Measurements from ENCODE around the gene TRIO.

TRIO gene

DNA sequence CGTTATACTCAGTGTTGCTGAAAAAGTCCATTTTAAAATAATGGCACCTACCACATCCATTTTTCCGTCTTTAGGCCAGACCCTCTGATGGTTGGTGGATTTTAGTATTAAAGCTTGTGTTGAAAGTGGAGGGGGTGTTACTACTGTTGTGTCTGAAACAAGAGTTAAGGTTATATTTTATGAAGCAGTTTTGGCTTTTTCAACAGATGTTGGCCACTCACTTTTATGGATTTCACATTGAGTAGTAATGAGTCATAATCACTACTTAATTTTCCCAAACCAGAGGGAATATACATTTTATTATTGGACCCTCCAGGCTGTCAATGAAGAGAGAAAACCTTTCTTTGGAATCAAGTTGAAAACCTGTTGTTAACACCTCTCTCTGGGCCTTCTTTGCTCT, 88.0 kb downstream of the TRIO start:
- DNase-seq = no peak

DNA sequence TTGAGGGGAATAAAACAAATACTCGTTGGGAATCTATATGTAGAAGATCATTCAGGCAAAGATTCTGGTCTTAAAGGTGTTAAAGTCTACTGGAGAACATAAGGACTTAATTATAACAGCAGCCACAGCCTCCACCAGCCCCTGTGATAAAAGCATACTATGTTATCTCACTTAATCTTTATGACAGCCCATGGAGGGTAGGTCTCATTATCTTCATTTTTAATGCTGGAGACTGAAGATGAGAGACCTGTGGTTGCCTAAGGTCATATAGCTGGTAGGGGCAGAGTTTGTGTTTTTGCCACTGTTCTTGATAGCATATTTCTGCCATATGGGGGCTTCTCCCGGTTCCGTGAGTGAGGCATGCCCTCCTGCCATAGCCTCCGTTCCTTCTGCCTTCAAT, 88.7 kb downstream of the TRIO start:
- DNase-seq = no peak

DNA sequence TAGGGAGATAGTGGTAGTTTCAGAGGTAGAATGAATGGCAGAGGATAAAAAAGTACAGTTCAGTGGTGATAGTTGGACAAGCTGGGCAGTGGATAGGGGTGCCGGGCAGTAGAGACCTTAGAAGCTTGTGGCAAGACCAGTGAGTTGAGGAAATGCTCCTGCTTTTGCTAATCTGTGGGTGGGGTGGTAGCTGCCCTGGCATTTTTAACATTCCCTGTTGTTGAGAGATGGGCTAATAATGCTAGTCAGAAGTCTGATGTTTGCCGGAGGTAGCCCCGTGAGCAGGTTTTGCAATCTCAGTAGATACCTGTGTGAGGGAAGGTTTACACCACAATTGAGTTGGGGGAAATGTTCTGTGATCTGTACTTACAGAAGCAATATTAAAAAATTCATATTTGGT, 91.1 kb downstream of the TRIO start:
- DNase-seq = no peak

GRCh38 chr5:14235872-14236271, 92.7 kb downstream of the TRIO start:
- no peak for DNase-seq

- no peak for DNase-seq
These were observed 93.6 kb downstream of the TRIO start for GRCh38 chr5:14236757-14237156.

GRCh38 chr5:14237317-14238086, 94.4 kb downstream of the TRIO start:
- no peak for DNase-seq

- no peak for DNase-seq
These were observed 95.1 kb downstream of the TRIO start for GRCh38 chr5:14238272-14238671.

GRCh38 chr5:14239404-14239803, 96.3 kb downstream of the TRIO start:
- DNase-seq = no peak

GRCh38 chr5:14239951-14240350, 96.8 kb downstream of the TRIO start:
- no peak for DNase-seq

DNA sequence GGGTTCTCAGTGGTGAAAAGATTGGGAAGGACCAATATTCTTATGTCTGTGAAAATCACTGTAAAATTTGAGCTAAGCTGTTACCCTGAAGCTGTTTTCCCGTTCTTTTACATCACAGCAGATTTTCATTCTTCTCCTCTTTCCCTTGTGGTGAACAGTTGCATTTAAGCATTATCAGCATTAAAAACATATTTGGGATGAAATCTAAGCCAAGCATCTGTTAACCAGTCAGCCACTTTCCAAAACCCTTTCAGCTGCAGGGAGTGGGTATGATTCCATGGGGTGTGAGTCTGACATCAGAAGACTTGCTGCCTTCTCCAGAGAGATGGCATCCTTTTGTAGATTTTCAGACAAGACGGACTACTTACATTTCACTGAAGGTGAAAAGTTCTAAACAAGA, 97.2 kb downstream of the TRIO start:
- no peak for DNase-seq

- no peak for DNase-seq
These were observed 98.0 kb downstream of the TRIO start for GRCh38 chr5:14241141-14241540.

- DNase-seq = no peak
These were observed 99.3 kb downstream of the TRIO start for GRCh38 chr5:14242447-14242846.

GRCh38 chr5:14242871-14243383, 99.8 kb downstream of the TRIO start:
- no peak for DNase-seq

DNA sequence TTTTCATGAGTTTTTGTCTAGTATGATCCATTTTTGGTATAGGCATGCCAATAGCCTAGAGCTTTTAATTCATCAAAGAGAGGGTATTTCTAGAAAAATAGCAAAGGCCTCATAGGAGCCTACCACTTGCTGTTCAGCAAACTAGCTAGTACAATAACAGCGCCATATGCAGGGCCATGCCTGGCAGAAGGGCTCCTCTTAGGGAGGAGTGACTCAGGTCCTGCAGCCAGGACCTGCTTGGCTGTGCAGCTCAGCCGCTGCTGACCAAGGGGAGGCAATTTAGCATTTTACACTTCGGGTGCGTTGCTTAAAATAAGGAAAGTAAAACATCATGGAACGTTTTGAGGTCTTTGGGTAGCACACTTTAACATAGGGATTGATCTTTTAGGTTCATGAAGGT, 100.6 kb downstream of the TRIO start:
- DNase-seq = no peak

- no peak for DNase-seq
These were observed 101.6 kb downstream of the TRIO start for GRCh38 chr5:14244721-14245120.

DNA sequence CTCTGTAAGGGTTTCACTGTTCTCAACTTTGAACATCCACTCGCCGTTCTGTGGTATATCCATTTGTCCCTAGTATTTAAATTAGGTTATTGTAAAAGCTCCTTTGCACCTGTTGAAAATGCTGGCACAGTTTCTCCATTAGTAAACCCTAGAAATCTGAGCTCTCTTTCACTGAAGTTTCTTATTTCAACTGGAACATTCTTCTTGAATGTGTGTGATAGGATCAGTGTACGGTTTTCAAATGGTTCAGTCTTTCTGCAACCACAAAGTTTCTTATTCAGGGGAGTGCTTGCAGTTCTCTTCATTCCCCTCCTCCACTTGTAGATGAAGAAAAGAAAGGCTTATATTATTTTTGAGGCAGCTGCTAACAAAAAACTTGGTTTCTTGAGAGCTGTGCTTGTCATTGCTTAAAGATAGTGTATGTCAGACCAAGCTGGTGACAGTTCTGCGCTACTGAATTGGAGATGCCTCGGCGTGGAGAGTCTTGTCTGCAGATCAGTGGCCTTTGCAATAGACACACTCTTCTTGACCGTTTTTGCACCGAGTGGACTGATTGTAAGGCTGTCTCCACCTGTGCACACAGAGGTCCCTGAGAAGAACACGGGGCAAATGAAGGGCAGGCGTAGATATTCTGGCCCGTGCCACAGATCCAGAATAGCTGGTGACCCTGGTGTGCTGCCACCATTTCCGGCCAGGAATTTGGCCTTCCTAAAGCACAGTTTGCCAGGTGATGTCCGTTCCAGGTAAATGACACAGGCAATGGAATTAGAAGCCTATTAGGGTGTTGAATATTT, 102.2 kb downstream of the TRIO start:
- no peak for DNase-seq

DNA sequence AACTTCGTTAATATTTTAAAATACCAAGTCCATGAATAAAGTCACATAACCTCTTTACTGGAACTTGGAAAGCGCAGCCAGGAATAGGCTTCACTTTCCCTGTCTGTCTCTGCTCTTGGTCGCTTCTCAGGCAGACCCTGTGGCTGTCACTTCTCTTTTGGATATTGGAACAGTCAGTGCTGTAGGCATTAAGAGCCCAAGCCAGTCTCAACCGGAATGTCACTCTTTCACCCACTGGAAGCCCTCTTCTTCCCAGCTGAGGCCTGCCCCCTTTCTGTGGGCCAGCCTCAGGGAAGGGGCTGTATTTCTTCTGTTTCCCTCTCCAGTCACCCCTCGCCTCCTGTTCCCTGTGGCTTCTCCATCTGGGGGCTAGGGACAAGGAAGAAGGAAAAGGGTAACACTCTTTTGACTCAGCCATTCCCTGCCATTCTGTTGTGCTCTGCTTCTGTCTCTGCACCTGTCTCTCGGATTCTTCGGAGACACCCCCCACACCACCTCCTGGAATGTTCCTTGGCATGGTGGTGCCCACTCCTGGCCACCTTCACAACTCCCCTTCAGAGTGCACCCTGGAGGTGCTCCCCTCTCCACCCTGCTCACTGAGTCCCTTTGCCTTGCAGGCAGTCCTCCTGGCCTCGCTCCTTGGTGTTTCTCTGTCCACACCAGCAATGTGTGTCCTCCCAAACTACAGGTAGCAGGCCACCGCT, 103.4 kb downstream of the TRIO start:
- DNase-seq = no peak

- DNase-seq = no peak
These were observed 103.9 kb downstream of the TRIO start for GRCh38 chr5:14247054-14247386.

DNA sequence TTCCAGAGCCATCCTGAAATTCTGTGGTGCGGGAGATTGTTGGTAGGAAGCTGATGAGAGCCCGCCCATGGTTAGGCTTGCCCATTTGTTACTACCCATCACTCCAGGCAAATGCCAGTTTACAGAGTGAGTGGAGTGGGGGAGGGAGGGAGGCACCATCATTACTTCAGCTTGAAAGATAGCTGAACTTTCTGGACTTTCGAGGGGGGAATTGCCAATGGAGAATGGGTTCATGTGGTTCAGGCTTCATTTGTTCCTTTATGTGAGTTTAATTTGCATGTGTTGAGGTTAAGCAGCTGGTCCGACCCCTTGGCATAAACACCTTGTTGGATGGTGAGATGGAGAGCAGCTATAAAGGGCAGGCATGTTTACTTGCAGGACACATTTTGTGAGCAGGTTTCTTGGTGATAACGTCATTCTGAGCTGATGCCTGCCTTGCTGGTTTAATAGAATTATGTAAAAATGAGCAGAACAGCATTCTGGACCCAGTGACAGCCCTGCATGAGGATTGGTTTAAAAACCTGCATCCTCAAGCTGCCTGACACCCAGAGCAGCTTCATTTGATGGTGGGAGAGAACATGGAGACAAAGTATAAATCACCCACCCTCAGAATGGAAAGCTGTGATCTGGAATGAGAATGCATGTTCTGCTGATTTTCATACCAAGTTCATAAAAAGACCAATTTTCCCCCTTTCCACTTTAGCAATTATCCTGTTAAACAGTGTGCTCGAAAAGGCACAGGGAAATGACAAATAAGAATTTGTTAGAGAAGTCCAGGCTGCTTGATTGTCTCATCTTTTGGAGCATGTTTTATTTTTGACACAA, 106.3 kb downstream of the TRIO start:
- no peak for DNase-seq

GRCh38 chr5:14250084-14250695, 107.0 kb downstream of the TRIO start:
- DNase-seq = no peak

DNA sequence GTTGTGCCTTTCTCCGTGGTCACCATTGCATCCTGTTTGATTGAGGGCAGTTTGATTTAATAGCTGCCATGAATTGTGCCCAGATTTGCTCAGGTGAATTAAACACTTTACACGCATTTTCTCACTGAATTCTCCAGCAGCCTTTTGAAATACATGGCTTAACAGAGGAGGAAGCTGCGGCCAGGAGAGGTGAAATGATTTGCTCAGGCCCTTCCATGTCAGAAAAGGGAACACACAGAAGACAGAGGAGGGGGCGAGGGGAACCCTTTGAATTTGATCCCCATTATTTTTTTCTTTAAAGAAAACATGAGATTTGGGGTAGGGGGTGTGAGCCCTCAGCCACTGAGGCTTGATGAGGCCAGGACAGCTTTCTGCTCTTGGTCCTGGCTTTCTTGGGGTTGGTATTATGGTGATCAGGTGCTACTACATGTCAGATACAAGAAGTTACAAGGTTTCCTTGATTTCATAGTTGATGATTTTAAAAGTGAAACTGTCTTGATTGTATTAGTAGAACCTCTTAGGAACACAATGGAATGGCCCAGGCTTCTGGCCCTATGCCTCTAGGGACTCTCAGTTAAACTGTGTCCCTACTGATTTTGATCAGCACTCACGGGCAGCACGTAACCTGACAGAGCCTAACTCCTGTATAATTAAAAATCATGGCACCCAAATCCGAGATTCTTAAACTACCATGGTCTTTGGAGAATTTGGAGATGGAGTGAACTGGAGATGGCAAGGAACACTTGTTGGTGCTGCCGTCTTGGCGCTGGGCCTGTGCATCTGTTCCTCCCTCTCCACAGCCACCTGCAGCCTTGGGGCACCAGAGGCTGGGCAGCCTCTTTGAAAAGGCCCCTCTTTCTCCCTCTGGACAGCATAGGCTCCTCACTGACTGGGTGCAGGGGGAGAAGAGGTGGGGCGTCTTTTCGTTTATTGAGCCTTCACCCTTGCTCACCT, 107.9 kb downstream of the TRIO start:
- no peak for DNase-seq
